IPS-NIHi11 (cell line): ENCODE results near the gene DHRS7.

Experiments
- DNase-seq: peaks from one replicate; pipeline ENCODE4 v3.0.0; 2012; ENCODE audit warnings: mixed read lengths, low spot score

Gene DHRS7

GRCh38 chr14:60184905-60185555 lies 19.8 kb upstream of the DHRS7 start:
- no peak for DNase-seq

- DNase-seq = peak; percentile 36
Measured at GRCh38 chr14:60184146-60184904, 19.1 kb upstream of the DHRS7 start.

GRCh38 chr14:60183741-60184140 lies 18.5 kb upstream of the DHRS7 start:
- DNase-seq = no peak

GRCh38 chr14:60183138-60183537 lies 17.9 kb upstream of the DHRS7 start:
- DNase-seq = no peak

GRCh38 chr14:60179431-60179869 lies 14.3 kb upstream of the DHRS7 start:
- no peak for DNase-seq

- DNase-seq = no peak
Measured at GRCh38 chr14:60178820-60179219, 13.6 kb upstream of the DHRS7 start.

- DNase-seq = no peak
Measured at GRCh38 chr14:60178164-60178563, 13.0 kb upstream of the DHRS7 start.

- DNase-seq = no peak
Measured at GRCh38 chr14:60175255-60175902, 10.2 kb upstream of the DHRS7 start.

- DNase-seq = no peak
Measured at GRCh38 chr14:60174352-60175254, 9.4 kb upstream of the DHRS7 start.

- no peak for DNase-seq
Measured at GRCh38 chr14:60171690-60172089, 6.5 kb upstream of the DHRS7 start.

GRCh38 chr14:60170948-60171347 lies 5.8 kb upstream of the DHRS7 start:
- DNase-seq = no peak

GRCh38 chr14:60169722-60170121 lies 4.5 kb upstream of the DHRS7 start:
- DNase-seq = no peak

GRCh38 chr14:60166142-60166541 lies 944 bp upstream of the DHRS7 start:
- DNase-seq = no peak

GRCh38 chr14:60165547-60165876 lies 314 bp upstream of the DHRS7 start:
- no peak for DNase-seq

- DNase-seq = no peak
Measured at GRCh38 chr14:60164404-60164711, 840 bp downstream of the DHRS7 start.

GRCh38 chr14:60163693-60164092 lies 1.5 kb downstream of the DHRS7 start:
- no peak for DNase-seq

GRCh38 chr14:60161196-60162107 lies 3.7 kb downstream of the DHRS7 start:
- DNase-seq = no peak

- no peak for DNase-seq
Measured at GRCh38 chr14:60160422-60160821, 4.8 kb downstream of the DHRS7 start.

GRCh38 chr14:60154671-60155070 lies 10.5 kb downstream of the DHRS7 start:
- no peak for DNase-seq

- no peak for DNase-seq
Measured at GRCh38 chr14:60153991-60154390, 11.2 kb downstream of the DHRS7 start.

- DNase-seq = no peak
Measured at GRCh38 chr14:60151715-60152114, 13.5 kb downstream of the DHRS7 start.
